HG02588 (cell line): ENCODE data around the gene APAF1.
A peak's percentile ranks its signal among the peaks of the same experiment; 100 is the strongest.

Experiments used
- ATAC-seq: cut with Tn5 transposase; IDR thresholded peaks from one replicate; pipeline ENCODE4 v1.9.1; 2021; ENCODE audit warnings: mild to moderate bottlenecking, moderate library complexity; ENCODE audit not compliant: unreplicated experiment

APAF1 gene

DNA sequence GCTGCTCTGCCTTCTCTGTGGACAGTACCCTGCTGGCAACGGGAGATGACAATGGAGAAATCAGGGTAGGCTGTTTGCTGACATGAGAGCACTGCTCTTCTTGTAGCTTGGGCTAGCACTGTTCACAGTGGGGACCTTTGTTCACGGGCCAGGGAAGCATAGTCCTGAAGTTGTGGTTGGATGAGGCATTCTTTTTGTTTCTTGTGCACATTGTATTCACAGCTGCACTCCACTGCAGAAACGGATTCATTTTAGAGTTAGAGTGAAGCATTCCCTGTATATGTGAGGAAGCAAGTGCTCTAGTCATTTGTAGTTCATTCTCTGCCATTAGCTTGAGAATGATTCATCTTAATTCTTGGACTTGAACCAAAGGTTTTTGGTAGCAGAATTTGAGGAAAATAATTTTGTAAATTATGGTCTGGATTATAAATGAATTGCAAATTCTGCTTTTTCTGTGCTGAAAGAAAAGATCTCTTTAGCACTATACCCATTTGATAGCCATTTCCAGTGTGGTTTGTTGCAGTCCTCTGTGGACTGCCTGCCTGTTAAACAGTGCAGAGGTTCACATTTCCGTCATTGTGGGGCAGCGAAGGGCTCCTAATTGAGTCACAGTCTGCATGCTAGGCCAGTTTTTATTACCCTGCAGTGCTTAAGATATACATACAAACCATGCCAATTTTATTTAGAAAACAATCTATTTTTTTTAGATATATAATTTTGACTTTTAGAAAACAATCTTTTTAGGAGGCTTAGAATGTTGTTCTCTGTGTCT, 80.6 kb downstream of the APAF1 start:
- peak; percentile 80 for ATAC-seq

DNA sequence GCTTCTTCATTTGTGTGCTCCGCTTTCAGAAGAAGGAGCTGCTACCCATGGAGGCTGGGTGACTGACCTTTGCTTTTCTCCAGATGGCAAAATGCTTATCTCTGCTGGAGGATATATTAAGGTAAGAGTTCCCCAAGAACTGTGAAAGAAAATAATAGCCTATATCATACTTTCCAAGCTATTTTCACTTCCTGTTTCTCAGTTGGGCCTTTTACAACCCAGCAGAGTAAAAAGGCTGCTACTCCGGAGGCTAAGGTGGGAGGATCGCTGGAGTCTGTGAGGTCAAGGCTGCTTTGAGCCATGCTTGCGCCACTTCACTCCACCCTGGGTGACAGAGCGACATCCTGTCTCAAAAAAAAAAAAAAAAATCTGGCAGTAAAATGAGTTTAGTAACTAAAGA, 82.1 kb downstream of the APAF1 start:
- no peak for ATAC-seq

DNA sequence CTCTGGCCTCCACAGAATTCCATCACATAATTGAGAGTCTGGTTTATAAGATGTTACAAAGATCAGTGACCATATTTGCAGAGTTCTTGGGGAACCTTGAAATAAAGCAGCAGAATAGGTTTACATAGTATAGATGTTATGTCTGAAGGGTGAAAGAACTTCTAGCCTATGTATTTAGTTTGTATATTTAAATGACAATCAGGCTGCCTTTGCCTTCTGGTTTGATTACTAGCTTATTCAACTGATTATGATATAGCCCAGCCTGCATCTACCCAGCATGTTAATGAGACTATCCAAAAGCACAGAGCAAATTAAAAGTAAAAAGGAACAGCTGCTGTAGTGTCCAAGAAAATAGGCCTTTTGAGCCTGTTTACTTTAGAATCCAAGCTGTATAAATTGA, 85.3 kb downstream of the APAF1 start:
- no peak for ATAC-seq

DNA sequence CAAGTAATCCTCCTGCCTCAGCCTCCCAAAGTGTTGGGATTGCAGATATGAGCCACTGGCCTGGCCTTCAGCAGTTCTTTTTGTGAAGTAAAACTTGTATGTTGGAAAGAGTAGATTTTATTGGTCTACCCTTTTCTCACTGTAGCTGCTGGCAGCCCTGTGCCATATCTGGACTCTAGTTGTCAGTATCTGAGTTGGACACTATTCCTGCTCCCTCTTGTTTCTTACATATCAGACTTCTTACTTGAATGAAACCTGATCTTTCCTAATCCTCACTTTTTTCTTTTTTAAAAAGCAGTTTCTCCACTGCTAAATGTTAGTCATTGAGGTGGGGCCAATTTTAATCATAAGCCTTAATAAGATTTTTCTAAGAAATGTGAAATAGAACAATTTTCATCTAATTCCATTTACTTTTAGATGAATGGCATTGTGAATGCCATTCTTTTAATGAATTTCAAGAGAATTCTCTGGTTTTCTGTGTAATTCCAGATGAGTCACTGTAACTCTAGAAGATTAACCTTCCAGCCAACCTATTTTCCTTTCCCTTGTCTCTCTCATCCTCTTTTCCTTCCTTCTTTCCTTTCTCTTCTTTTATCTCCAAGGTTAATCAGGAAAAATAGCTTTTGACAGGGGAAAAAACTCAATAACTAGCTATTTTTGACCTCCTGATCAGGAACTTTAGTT, 88.7 kb downstream of the APAF1 start:
- ATAC-seq = no peak

DNA sequence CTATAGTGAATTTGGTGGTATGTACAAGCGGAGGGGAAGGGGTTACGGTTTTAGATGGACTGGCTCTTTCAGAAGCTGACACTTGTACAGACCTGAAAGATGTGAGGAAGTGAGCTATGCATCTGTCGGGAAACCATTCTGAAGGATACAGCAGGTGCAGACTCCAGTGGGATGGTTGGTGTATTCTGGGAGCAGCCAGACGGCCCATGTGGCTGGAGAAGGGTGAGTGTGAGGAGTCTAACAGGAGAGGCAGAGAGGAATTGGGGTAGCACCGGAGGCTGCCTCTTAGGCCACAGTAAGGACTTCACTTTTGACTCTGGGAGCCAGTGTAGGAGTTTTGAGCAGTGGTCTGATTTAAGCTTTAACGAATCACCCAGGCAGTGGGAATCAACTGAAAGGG, 90.7 kb downstream of the APAF1 start:
- no peak for ATAC-seq

DNA sequence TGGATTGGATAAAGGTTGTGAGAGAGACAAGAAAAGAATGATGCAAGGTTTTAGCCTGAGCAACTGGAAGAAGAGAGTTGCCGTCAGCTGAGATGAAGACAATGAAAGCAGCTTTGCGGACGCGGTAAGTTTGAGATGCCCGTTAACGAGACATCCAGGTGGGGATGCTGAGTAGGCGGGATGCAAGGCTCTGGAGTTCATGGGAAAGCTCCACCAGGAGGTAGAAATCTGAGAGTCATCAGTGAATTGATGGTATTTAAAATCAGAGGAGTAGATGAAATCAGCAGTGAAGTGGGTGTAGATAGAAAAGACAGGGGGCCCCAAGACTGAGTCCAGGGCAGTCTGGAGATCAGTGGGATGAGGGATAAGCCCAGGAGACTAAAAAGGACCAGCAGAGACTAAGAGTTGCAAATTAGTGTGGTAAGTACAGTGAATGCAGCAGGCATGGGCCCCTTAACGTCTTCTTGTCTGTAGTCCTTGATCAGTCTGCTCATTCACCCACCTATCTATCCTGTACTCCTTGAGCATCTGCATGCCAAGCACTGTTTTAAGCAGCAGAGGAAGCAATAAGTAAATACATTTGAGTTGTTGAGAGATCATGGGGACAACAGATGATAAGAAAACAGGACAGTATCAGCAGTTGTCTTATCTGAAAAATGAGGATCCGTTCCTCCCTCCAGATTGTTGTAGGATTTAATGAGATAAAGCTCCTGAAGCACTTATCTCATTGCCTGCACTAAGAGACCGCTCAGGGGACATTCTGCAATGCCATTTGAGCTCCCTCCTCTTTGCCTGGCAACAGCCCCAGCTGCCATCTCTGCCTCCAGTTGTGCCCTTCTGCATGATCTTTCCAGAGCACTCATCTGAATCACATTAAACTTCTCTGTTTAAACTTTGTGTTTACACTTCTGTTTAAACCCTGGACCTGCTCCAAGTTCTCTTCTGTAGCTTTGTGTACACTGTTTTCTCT, 91.5 kb downstream of the APAF1 start:
- ATAC-seq = no peak

DNA sequence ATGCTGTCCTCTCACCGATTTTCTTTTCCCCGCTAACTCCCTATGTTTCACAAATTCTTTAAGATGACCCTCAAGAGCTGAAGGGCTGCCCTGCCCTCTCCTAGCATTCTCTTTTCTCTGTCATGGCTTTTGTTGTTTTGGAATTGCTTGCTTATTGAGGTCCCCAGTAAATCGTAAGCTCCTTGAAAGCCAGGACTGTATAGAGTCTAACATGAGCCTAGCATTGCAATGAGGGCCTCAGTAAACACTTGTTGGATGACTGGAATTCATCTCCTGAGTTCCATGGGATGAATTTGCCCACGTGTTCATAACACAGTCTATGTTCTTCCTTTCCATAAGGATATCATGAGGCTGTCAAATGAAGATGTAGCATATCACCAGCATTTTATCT, 92.2 kb downstream of the APAF1 start:
- no peak for ATAC-seq

DNA sequence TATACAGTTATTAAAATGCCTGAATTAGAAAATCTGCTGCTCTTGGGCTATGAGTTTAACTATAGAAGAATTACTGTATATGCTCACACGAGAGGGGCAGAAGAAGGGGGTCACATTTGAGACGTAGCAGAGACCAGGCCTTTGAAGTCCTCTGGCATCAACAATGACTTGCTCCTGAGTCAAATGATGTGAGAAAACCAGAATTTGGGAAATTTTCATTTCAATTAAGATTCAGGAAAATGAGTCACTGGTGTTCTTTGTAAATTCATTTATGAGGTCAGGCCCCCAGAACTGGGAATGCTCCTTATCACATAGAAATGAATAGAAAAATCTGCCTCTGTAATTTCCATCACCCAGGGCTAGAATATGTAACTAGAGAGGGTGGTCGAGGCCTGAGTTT, 92.9 kb downstream of the APAF1 start:
- ATAC-seq = no peak

DNA sequence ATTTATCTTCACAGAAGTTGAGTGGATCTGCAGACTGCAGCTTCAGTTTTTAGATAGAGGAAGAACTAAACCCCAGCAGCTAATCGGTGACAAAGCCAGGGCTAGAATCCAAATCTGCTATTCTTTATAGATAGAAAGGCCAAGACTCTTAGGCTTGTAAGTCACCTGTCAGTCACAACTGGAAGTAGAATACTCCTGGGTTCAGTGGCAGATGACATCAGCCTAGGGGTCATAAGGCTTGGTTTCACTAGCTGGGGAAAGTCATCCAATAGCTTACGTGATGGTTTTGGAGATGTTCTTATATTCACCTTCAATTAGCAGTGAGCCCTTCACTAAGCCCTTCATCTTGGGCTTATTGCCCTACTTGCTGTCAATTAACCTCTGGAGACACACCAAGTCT, 93.4 kb downstream of the APAF1 start:
- no peak for ATAC-seq

DNA sequence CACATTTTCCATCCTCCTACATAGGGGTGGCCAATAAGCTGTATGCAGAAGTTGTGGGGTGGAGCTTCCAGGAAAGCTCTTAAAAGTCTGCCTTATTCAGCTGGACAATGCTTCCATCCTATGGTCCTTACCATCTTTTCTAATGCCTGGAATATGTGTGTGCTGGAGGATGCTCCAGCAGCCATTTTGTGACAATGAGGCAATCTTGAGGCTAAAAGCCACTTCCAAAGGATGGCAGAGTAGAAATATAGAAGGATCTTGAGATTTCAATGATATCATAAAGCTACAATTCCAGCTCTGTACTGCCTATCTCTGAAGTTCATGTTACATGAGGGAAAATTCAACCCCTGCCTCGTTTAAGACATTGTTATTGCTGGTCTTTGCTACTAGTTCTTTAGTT, 95.7 kb downstream of the APAF1 start:
- ATAC-seq = no peak

DNA sequence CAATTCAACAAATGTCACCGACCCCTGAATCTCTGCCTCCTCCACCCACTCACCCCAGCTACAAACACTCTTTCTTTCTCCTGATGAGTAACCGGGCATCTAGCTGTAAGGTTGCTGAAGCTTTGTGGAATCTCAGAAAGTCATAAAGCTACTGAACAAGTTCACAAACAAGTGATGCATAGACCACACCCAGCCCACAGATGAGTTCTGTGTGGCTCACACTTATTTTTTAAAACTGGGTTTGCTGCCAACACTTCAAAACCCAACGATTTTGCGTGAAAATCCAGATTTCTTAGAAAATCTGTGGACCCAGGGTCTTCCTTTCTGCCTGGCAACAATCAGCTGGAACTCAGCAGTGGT, 96.1 kb downstream of the APAF1 start:
- ATAC-seq = no peak

DNA sequence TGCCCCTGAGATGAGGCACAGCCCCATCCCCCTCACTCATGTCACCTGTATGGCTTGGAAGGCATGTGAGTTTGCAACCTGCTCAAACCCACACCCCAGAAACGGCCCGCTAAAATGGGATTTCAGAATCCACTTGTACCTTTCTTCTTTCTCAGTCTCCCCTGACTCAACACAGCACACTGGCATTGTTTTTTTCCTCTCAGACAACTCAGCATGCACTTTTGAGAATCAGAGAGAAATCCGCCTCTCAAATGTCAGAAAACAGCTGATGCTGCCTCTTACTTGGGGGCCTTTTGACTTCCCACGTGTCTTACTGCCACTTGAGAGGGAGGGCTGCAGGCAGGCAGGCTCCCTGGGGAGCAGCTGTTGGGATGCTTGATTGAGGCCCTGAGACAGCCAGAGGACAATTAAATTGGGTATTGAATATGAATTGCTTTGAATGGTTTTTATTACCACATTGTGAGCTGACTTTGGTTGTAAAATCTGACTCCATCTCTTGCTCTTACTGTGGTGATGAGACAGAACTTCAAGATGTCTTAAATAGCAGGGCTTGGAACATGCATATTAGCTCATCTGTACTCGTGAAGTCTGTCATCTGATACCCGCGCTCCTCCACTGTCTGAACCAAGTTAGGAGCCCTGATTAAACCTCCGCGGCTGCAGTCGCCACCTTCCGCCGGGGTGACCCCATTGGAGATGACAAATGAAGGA, 96.6 kb downstream of the APAF1 start:
- ATAC-seq = no peak

DNA sequence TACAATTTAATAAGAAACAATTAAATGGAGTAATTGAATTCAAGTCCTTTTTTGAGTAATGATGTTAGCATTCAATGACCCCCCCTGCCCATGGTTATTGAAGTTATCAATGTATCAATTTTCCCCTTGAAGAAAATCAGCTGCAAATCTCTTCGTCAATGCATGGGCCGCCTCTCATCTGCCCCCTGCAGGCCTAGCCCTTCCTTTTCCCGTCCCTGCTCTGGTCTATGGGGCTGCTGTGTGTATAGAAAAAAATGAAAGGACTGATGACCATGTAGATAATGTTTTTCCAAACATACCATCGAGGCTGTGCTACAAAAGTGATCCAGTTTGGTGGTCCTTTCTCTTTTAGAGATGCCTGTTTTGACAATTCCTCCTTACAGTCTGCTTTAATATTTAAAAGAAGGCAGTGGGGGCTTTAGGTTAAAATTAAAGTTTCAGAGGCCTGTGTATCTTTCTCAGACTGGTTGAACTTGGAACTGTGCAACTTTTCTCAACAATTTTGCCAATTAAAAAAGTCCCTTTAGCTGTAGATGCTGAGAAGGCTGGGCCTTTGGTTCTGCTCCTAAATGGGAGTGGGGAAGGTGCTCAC, 98.4 kb downstream of the APAF1 start:
- peak; percentile 59 for ATAC-seq

DNA sequence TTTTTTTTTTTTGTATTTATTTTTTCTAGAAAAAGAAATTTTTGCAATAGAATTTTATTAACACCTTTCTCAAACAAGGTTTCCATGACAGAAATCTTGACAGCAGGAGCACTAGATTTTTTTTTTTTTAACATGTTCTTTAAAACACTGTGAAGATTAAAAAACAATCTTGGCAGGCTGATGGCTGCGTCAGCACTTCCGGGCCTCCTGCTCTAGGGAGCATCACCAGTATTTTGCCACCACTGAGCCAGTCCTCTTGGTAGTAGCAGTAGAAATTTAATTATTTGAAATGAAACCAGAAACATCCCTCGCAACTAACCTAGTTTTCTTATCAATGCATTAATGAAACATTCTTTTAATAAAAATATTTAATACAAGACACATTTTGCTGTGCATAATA, 99.6 kb downstream of the APAF1 start:
- ATAC-seq = no peak

DNA sequence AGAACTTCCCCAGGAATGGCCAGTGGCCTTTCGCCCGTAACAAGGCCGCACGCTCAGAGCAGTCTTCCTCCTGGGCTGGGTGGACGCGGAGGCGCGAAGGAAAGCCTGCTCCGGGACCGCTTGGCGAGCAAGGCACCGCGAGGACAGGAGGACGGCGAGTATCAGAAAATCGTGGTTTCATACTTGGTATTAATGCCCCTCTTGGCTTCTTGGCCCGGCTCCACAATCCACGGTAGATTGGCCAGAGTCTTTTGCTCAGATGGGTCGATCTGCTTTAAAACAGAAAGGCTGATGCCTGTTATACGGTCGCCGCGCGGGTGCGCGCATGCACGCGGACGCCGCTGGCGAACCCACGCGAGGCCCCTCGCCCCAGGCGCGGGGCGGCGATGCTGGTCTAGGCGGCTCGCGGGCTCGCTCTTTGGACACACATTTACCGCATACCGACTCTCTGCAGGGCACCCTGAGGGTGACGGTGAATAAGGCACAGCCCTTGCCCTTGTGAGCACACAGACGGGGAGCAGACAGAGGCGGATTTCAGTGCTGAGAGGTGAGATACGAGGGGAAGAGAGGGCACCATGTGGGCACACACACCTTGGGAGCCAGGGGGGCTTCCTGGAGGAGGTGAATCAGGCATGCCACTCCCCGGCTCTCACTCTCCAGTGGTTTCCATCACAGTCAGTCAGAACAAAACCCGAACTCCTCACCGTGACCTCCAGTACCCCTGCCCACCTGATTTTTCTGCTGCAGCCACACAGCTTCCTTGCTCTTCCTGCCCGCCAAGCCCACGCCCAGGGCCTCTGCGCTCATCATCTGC, 100.7 kb downstream of the APAF1 start:
- peak; percentile 54 for ATAC-seq

DNA sequence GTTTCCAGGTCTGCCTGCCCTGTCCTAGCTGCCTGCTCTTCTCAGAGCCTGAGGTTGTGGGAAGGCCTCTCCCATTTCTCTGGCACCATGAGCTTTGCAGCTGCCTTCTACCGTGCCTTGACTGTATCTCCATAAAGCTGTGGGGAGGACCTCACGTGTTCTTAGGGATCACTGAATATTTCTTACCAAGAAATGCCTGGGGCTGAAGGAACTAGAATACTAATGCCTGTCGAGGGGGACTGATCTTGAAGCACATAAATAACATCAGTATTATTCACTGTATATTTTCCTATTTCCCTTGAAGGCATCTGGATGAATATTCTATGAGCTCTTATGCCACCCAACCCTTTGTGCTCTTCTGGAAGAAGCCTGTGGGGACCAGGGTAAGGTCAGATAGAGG, 103.4 kb downstream of the APAF1 start:
- no peak for ATAC-seq

DNA sequence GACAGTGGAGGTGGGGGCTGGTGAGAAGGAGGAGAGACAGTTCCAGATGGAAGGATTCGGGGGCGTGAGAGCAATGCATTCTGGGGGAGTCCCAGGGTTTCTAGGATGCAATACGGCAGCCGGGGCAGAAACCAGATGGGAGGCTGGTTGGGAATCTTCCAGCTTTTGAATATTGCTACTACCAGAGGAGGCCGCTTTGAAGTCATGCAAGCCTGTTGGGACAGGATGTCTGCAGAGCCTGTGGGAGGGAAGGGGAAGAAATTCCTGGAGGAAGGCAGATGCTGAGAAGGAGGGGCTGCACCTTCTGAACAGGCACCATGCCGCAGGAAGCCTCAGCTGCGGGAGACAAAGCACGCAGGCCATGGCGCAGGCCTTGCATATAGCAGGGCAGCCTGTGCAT, 105.4 kb downstream of the APAF1 start:
- no peak for ATAC-seq

DNA sequence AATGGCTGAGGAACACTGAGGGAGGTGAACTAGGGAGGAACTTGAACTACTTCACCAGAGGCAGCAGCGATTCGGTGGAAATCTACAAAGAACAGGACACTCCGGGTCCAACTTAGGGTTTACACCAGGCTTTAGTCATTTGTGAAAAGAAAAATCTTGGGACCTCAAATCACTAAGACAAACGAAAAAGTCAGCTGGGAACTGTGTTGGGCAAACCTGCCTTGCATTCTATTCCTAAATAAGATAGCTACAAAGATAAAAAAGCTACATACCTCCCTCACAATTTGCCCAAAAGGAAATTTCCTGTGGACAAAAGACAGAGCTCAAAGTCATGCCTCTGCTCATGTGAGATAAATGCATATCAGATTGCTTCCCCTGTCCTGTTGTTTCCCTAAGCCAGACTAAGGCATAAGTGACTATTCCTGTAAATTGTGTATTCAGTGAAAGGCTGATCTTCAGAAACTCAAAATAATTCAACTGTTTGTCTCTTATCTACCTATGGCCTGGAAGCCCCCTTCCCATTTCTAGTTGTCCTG, 106.6 kb downstream of the APAF1 start:
- ATAC-seq = no peak

DNA sequence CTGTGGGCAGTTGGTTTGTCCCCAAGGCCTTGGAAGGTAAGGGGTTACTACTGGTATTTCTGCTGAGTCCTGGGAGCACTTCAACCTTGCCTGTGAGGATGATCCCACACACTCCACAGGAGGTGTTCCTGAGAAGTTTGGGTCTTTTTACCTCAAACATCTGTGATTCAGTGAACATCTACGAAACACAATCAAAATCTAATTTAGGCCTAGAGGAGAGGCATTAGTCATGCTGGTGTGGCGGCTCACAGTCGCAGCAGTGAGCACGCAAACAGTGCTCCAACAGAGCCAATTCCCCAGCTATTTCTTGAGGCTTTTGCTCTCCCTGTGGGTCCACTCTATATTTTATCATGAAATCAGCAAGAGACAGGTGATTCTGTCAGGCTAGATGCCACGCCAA, 107.6 kb downstream of the APAF1 start:
- ATAC-seq = no peak

DNA sequence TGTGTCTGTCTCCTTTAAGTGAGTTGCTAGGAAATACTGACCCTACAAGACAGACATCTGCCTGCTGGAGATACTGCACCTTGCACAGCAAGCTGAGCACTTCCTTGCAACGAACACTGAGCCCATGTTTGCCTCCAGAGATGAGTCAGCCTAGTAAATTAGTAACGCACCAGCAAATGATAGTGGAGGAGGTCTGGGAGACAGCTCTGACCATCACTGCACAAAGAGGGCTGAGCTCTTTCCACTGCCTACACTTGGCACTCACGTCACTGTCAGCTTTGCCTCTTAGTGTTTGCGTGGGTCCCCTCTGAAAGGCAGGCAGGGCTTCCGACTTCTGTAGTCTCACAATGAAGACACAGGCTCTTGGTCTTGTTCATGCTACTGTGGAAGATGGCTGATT, 109.0 kb downstream of the APAF1 start:
- ATAC-seq = peak; percentile 99
